Measurements from ENCODE around the gene GPR65. TPM values are rescaled to one million over a fixed set of nuclear protein-coding genes. Genes with fewer than 3 reads are reported as not detected.

GPR65 gene
- polyA plus RNA-seq, 1 of the 3 experiments (the other 2 are of a cell fraction), result under 0.01 TPM

DNA sequence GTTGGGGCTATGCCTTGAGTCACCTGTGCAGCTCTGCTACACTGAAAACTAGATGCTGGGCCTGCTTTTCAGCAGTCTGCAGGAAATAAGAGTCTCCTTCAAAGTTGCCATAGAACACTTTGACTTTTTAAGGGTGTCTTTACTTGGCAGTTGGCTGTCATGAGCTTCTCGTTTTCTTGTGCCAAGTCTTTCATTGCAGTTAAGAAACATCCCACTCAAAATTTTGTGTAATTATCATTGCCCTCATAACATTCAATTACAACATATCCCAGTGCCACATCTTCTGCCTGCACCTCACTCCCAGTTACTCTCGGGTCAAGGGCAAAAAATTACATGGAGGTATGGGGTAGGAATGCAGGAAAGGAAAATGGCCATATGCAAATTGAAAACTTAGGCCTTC is 29.1 kb downstream of the GPR65 start:
- no peaks in the 10 kb centered on the region for H3K9me2 ChIP-seq
- H3F3A ChIP-seq (replicated peaks; ENCODE audit: insufficient read depth), result no peaks in the 10 kb centered on the region
- no peak for TF ChIP-seq PBX3 (IDR thresholded peaks at IDR 0.05)
- no peaks in the 10 kb centered on the region for H3K36me3 ChIP-seq (replicated peaks in 1 of 2; ENCODE audit: control insufficient read depth in 1 of 2, insufficient read depth in 2 of 2, low read length in 1 of 2)
- 18% methylated on average over 2 of the region's 2 CpGs for WGBS (ENCODE audit: low lambda C conversion rate)
- H3K9ac ChIP-seq, result no peak overlapping the region
- no peaks in the 10 kb centered on the region for H3K79me2 ChIP-seq (ENCODE audit: insufficient read depth)
- no peak overlapping the region for H3K27ac ChIP-seq (ENCODE audit: low read depth in 2 of 2, low read length in 1 of 2)
- no peaks in the 10 kb centered on the region for H3K27me3 ChIP-seq (ENCODE audit: insufficient read depth)
- H4K20me1 ChIP-seq (ENCODE audit: insufficient read depth), result no peaks in the 10 kb centered on the region
- DNase-seq, result no peak
- no peak overlapping the region for H3K4me2 ChIP-seq
- ChIA-PET POLR2A (no interaction called here), CTCF (no interaction called here)
- H3K4me1 ChIP-seq (ENCODE audit: control insufficient read depth in 1 of 2, insufficient read depth in 2 of 2, low read depth in 1 of 2, low read length in 1 of 2), result no peaks in the 10 kb centered on the region
- no peak overlapping the region for H3K4me3 ChIP-seq (ENCODE audit: low read depth in 2 of 2, low read length in 1 of 2)
- no peak overlapping the region for H2AFZ ChIP-seq (ENCODE audit: low read depth)
- H3K9me3 ChIP-seq, result no peaks in the 10 kb centered on the region

DNA sequence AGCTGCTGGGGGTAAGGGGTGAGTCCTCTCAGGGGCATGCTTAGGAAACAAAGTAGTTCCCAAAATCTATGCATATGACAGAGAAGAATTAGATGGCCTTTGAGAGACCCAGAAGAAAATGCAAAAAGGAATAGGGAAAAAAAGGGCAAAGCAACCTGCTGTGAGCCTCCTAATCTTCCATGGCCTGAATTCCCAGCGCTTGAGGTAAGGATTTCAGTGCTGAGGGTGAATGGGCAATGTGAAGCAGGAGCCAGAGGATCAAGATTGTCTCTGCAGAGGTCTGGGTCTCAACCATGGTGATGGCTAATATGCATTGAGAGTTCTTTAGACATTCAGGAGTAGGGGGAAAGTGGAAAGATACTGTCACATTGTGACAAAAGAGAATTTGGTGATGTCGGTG is 31.5 kb downstream of the GPR65 start:
- H3K9ac ChIP-seq, result no peak overlapping the region
- no peak overlapping the region for H3K27ac ChIP-seq (ENCODE audit: low read depth in 2 of 2, low read length in 1 of 2)
- no peaks in the 10 kb centered on the region for H3K79me2 ChIP-seq (ENCODE audit: insufficient read depth)
- no peaks in the 10 kb centered on the region for H3F3A ChIP-seq (replicated peaks; ENCODE audit: insufficient read depth)
- H3K4me1 ChIP-seq (ENCODE audit: control insufficient read depth in 1 of 2, insufficient read depth in 2 of 2, low read depth in 1 of 2, low read length in 1 of 2), result no peaks in the 10 kb centered on the region
- no peaks in the 10 kb centered on the region for H3K9me2 ChIP-seq
- no peaks in the 10 kb centered on the region for H3K27me3 ChIP-seq (ENCODE audit: insufficient read depth)
- H4K20me1 ChIP-seq (ENCODE audit: insufficient read depth), result no peaks in the 10 kb centered on the region
- ChIA-PET POLR2A (no interaction called here), CTCF (interaction anchor here (0.9 kb wide), 1 partner anchor 27 kb away, joined by 3 read pairs; no protein-coding TSS in a partner anchor)
- no peak overlapping the region for H2AFZ ChIP-seq (ENCODE audit: low read depth)
- no peak for TF ChIP-seq RAD21 (IDR thresholded peaks at IDR 0.05; ENCODE audit: low read length)
- no peak overlapping the region for H3K4me3 ChIP-seq (ENCODE audit: low read depth in 2 of 2, low read length in 1 of 2)
- H3K36me3 ChIP-seq (replicated peaks in 1 of 2; ENCODE audit: control insufficient read depth in 1 of 2, insufficient read depth in 2 of 2, low read length in 1 of 2), result no peaks in the 10 kb centered on the region
- WGBS (ENCODE audit: low lambda C conversion rate), result 31% methylated on average over 2 of the region's 2 CpGs
- H3K4me2 ChIP-seq, result no peak overlapping the region
- H3K9me3 ChIP-seq, result no peaks in the 10 kb centered on the region
- no peak for DNase-seq

GRCh38 chr14:88037325-88037724 is 32.4 kb downstream of the GPR65 start:
- Histone ChIP-seq H3K4me1 (ENCODE audit: control insufficient read depth in 1 of 2, insufficient read depth in 2 of 2, low read depth in 1 of 2, low read length in 1 of 2) (no peaks in the 10 kb centered on the region), H3K9me3 (no peaks in the 10 kb centered on the region), H2AFZ (ENCODE audit: low read depth) (no peak overlapping the region), H3K9me2 (no peaks in the 10 kb centered on the region), H3K27ac (ENCODE audit: low read depth in 2 of 2, low read length in 1 of 2) (no peak overlapping the region), H3F3A (replicated peaks; ENCODE audit: insufficient read depth) (no peaks in the 10 kb centered on the region), H3K36me3 (replicated peaks in 1 of 2; ENCODE audit: control insufficient read depth in 1 of 2, insufficient read depth in 2 of 2, low read length in 1 of 2) (no peaks in the 10 kb centered on the region), H3K9ac (no peak overlapping the region), H3K79me2 (ENCODE audit: insufficient read depth) (no peaks in the 10 kb centered on the region), H3K27me3 (ENCODE audit: insufficient read depth) (no peaks in the 10 kb centered on the region), H4K20me1 (ENCODE audit: insufficient read depth) (no peaks in the 10 kb centered on the region), H3K4me3 (ENCODE audit: low read depth in 2 of 2, low read length in 1 of 2) (no peak overlapping the region), H3K4me2 (no peak overlapping the region)
- WGBS (ENCODE audit: low lambda C conversion rate), result 9% methylated on average over 1 of the region's 1 CpG
- no peak for DNase-seq
- POLR2A ChIA-PET, result no interaction called here
- no peak for TF ChIP-seq ELF1 (IDR thresholded peaks at IDR 0.05)
- no peak for TF ChIP-seq NRF1 (IDR thresholded peaks at IDR 0.05; ENCODE audit: low read depth, low read length)
- no peak for TF ChIP-seq RXRA (IDR thresholded peaks at IDR 0.05; ENCODE audit: borderline replicate concordance, low read depth)
- no peak for TF ChIP-seq JUND (IDR thresholded peaks at IDR 0.05)
- no peak for TF ChIP-seq TCF12 (IDR thresholded peaks at IDR 0.05)
- no peak for TF ChIP-seq MEF2A (IDR thresholded peaks at IDR 0.05; ENCODE audit: borderline replicate concordance, low read depth)
- no peak for TF ChIP-seq USF1 (IDR thresholded peaks at IDR 0.05; ENCODE audit: borderline replicate concordance, low read depth)
- CTCF ChIA-PET, result no interaction called here
